ENCODE measurements around the gene TMEM151B. TPM values are rescaled to one million over a fixed set of nuclear protein-coding genes. Genes with fewer than 3 reads are reported as not detected.
A peak's percentile ranks its signal among the peaks of the same experiment; 100 is the strongest.

The TMEM151B gene
- total and polyA plus RNA-seq, 2 of the 13 experiments (the other 11 are each of a cell fraction or from before 2014, with no cell fraction given) = not detected

- TF ChIP-seq, protein P1, sequence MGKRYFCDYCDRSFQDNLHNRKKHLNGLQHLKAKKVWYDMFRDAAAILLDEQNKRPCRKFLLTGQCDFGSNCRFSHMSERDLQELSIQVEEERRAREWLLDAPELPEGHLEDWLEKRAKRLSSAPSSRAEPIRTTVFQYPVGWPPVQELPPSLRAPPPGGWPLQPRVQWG (CRISPR knock-in tag; IDR thresholded peaks at IDR 0.05; ENCODE audit: borderline replicate concordance, low read depth) = no peak
- TF ChIP-seq LCORL (IDR thresholded peaks at IDR 0.05) (peak; percentile 81), LCORL (CRISPR knock-in tag; IDR thresholded peaks at IDR 0.05) (peak; percentile 99), ZNF598 (CRISPR knock-in tag; IDR thresholded peaks at IDR 0.05; ENCODE audit: borderline replicate concordance) (0 out of 2 replicates have a peak, but pooled peaks have one; percentile 56), PREB (CRISPR knock-in tag; IDR thresholded peaks at IDR 0.05) (no peak; the same call in 1 of the 2 replicates), MAX (IDR thresholded peaks at IDR 0.05) (peak; percentile 81), POLR2A (IDR thresholded peaks at IDR 0.05; ENCODE audit: insufficient read depth in 1 of 2, low read depth in 2 of 2, low read length in 2 of 2) (peak in 1 of 2 experiments; percentile 37; a peak in 1 of 4 replicates), SMARCE1 (IDR thresholded peaks at IDR 0.05; ENCODE audit: borderline replicate concordance) (no peak), ESRRA (CRISPR knock-in tag; IDR thresholded peaks at IDR 0.05; ENCODE audit: low read depth) (no peak; the same call in 1 of the 2 replicates), AGO1 (IDR thresholded peaks at IDR 0.05; ENCODE audit: low read depth, low read length, poor library complexity, severe bottlenecking) (no peak), IRF9 (CRISPR knock-in tag; IDR thresholded peaks at IDR 0.05; ENCODE audit: borderline replicate concordance) (peak; percentile 48), MAFK (conservative IDR thresholded peaks at IDR 0.05 in 1 of 2, IDR thresholded peaks at IDR 0.05 in 1 of 2; ENCODE audit: low read length in 2 of 2) (no peak), U2AF1 (optimal IDR thresholded peaks at IDR 0.05; ENCODE audit: low read depth, low read length) (no peak), MTA1 (CRISPR knock-in tag; IDR thresholded peaks at IDR 0.05; ENCODE audit: borderline replicate concordance) (0 out of 2 replicates have a peak, but pooled peaks have one; percentile 12), PAF1 (CRISPR knock-in tag; IDR thresholded peaks at IDR 0.05) (no peak), ZNF451 (CRISPR knock-in tag; IDR thresholded peaks at IDR 0.05) (peak; percentile 19; the same call in 1 of the 2 replicates), SMAD9 (CRISPR knock-in tag; IDR thresholded peaks at IDR 0.05) (0 out of 2 replicates have a peak, but pooled peaks have one; percentile 80), SIN3A (IDR thresholded peaks at IDR 0.05; ENCODE audit: borderline replicate concordance, low read depth, low read length) (peak; percentile 74; the same call in 1 of the 2 replicates)
- TF ChIP-seq, protein P2, sequence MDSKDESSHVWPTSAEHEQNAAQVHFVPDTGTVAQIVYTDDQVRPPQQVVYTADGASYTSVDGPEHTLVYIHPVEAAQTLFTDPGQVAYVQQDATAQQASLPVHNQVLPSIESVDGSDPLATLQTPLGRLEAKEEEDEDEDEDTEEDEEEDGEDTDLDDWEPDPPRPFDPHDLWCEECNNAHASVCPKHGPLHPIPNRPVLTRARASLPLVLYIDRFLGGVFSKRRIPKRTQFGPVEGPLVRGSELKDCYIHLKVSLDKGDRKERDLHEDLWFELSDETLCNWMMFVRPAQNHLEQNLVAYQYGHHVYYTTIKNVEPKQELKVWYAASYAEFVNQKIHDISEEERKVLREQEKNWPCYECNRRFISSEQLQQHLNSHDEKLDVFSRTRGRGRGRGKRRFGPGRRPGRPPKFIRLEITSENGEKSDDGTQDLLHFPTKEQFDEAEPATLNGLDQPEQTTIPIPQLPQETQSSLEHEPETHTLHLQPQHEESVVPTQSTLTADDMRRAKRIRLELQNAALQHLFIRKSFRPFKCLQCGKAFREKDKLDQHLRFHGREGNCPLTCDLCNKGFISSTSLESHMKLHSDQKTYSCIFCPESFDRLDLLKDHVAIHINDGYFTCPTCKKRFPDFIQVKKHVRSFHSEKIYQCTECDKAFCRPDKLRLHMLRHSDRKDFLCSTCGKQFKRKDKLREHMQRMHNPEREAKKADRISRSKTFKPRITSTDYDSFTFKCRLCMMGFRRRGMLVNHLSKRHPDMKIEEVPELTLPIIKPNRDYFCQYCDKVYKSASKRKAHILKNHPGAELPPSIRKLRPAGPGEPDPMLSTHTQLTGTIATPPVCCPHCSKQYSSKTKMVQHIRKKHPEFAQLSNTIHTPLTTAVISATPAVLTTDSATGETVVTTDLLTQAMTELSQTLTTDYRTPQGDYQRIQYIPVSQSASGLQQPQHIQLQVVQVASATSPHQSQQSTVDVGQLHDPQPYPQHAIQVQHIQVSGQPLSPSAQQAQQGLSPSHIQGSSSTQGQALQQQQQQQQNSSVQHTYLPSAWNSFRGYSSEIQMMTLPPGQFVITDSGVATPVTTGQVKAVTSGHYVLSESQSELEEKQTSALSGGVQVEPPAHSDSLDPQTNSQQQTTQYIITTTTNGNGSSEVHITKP (CRISPR knock-in tag; IDR thresholded peaks at IDR 0.05; ENCODE audit: low read depth) = no peak; the same call in none of the 2 replicates
- TF ChIP-seq, protein P3, sequence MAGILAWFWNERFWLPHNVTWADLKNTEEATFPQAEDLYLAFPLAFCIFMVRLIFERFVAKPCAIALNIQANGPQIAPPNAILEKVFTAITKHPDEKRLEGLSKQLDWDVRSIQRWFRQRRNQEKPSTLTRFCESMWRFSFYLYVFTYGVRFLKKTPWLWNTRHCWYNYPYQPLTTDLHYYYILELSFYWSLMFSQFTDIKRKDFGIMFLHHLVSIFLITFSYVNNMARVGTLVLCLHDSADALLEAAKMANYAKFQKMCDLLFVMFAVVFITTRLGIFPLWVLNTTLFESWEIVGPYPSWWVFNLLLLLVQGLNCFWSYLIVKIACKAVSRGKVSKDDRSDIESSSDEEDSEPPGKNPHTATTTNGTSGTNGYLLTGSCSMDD (CRISPR knock-in tag; IDR thresholded peaks at IDR 0.05) = 0 out of 2 replicates have a peak, but pooled peaks have one; percentile 67
Observed at GRCh38 chr6:44245912-44246662, 24.2 kb upstream of the TMEM151B start (continued).

Measured in HepG2 (cell line).